NOMO-1 treated with dmso at 0.1 percent for 144 hours (cell line): ENCODE results near the gene STX18.

ENCODE experiments used
- DNase-seq: peaks from one replicate; lab custom pipeline; 2025; ENCODE audit not compliant: unreplicated experiment; lab: John Stamatoyannopoulos, UW

STX18 gene

DNA sequence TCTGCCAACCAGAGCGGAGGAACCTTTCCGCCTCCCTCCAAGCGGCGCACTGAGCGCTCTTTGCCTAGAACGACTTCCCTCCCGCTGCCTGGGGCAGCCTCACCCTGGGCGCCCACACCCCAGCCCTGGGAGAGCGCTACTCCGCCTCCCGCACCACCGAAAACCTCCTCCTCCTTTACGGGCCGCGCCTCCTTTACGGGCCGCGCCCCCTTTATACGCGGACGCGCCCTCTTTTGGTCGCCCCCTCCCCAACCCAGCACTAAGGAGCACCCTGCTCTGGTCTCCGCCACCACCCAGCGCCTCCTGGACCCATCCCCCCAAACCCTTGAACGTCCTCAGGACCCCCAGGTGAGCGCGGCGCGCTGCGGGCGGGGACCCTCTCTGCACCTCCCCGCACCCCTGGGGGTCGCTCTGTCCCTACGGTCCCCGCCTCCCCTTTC lies 155.5 kb downstream of the STX18 start:
- DNase-seq = no peak

DNA sequence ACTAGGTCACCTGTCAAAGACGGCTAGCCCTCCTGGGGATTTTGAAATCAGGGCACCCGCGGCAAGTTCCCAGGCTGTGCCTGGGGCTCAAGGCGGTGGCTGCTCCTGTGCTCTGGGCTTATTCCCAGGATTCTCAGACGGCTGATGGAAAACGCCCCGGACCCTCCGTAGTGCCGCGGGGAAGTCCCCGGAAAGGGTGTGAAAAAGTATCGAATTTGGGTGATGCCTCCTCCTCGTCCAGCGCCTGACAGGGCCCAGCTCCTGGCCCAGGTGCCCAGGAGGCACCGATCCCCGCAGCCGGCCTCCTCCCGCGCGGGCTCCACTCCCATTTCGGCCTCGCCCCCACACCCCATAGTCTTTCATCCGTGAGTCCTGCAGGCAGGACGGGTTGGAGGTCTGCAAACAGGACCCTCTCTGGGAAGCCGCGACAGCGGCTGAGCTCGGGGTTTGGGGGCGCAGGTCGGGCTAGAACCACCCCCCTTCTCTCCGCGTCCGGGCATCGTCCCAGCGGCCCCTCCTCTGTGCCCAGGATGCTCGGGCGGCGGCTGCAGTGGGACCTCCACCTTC lies 156.0 kb downstream of the STX18 start:
- DNase-seq = no peak

DNA sequence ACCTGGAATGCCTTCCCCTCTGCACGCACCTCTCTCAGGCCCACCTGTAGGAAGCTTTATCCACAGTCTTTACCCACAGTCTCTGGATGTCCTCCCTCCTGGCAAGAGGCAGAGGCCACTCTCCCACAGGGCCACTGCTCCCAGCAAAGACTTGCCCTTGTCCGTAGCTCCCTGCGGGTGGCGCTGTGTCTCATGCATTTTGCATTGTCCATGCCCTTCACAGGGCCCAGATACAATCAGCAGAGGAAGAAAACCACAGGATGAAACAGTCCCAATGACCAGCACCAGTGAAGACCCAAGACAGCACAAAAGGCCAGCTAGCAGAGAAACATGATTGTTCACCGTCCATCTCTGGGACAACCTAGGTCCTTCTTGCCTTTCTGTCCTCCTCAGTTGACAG lies 157.0 kb downstream of the STX18 start:
- no peak for DNase-seq

DNA sequence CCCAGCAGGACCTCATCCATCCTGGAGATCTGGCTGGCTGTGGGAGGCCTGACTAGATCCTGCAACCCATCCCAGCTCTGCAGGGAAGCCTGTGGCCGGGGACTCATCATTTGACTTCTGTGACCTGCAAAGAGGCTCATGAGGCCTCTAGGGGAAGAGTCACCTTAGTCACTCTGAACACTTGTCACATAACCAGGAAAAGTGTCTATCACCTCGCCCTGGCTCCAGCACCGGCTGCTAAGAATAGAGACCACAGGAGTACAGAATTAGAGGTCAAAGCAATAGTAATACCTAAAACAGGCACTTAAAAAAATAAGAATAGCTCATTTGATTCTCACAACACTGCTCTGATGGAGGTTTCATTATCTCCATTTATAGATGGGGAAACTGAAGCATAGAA lies 158.8 kb downstream of the STX18 start:
- no peak for DNase-seq

DNA sequence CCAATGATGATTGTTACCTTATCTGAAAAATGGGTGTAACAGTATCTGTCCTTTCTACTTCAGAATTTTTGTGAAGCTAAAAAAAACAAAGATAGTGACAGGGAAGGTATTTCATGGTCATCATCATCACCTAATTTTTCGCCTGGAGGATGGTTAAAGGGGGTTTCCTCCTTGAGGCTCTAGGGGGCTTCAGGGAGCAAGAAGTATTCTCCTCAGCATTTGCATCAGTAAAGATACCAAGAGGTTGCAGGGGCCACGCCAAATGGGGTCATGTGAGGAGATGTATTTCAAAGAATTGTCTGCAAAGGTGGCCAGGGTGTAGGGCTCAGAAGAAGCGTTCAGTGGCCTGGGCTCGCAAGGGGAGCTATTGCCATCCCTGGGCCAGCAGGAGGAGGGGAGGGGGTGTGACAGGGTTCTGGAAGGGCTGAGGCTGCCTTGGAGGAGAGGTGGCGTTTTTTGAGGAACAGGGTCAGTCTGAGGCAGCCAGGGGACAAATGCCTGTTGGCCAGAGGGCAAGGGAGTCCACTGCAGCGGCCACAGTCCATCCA lies 162.2 kb downstream of the STX18 start:
- no peak for DNase-seq

DNA sequence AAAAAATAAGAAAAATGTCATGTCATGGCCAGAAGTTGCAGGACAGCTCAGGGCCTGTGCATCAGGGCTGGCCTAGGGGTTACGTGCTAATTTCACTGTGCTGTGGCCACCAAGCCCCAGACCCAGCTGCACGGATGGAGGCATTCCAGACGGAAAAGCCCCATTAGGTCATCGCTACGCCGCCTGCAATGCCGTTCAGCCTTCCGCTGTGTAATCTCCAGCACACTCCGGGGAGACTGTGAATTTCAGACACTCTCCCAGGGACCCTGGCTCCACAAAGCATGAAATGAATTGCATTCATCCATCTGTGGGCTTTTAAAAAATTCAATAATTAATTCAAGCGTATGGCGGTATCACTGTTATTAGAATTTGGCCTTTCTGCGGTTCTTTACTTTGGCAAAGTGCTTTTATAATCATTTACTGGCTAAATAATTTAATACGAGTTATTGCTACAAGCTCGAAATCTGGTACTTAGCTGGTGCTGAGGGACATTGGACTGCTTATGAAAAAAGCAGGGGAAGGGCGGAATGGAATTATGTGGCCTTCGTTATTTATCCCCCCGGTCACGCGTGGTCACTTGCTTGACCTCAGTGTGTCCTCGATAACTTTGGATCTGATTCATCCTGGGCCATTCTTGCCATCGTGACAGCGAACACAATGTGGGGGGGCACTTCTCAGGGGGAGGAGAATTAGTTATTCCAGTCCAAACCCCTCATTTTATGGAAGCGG lies 164.0 kb downstream of the STX18 start:
- no peak for DNase-seq

DNA sequence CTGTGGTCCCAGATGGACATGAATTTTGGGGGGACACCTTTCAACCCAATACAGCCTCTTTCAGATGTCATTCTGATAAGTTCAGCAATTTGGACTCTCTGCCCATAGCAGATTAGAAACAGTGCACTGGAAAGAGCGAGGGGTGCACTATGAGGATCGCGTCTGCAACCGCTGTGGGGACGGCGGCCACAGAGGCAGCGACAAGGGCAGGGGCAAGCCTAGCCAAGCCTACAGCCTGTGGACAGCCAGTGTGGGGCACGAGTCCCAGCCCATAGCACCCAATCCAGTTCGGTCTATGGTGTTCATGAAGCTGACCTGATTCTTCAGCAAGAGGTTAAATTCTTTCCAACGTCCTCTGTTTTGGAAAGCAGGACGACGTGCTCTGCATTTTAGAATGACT lies 164.7 kb downstream of the STX18 start:
- DNase-seq = no peak

DNA sequence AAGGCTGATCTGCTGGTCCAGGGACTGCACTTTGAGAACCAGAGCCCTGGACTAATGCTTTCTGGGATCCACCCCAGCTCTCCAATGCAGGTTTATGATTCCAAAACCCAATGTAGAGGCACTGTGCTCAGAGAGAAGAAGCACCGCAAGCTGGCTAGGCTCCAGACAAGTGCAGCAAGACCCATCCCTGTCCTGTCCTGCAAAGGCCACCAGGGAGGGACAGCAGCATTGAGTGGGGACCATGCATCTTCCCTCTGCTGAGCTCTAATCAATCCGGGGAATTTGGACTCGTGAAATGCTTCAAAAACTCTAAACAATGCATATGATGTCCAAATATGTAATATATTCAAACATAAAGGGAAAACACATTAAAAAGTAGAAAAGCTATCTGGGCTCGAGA lies 165.8 kb downstream of the STX18 start:
- DNase-seq = no peak

DNA sequence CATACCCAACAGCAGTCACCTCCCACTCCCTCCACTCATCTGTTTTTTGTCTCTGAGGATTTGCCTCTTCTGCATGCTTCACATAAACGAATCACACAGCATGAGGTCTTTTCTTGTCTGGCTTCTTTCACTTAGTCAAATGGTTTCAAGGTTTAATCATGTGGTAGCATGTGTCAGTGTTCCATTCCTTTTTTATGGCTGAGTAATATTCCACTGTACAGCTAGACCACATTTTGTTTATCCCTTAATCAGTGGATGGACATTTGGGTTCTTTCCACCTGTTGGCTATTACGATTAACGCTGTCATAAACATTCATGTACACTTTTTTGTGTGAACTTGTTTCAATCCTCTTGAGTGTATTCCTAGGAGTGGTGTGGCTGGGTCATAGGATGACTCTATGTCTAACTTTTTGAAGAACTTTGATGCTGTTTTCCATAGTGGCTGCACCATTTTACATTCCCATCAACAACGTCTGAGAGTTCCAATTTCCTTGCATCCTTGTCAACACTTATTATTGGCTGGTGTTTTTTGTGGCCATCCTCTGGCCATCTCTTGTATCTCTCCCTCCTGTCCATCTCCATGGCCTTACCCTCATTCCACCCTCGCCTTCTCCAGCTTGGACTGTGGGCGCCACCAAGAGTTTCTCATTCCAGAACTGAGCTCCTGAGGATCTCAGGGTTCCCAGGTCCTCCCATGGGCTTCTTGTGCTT lies 167.3 kb downstream of the STX18 start:
- DNase-seq = no peak
